Stimulated activated CD8-positive, alpha-beta memory T cell treated with anti-CD3 and anti-CD28 coated beads, Interleukin-4, amount 100 ng/mL, for 4 hours (primary cell): ENCODE data around the gene VMO1.

Experiments
- DNase-seq, 2 donors: peaks; one replicate each; pipeline ENCODE4 v3.0.0-alpha.2; 2020; ENCODE audit warnings: low read depth in 2 of 2, low spot score in 1 of 2

VMO1 gene

DNA sequence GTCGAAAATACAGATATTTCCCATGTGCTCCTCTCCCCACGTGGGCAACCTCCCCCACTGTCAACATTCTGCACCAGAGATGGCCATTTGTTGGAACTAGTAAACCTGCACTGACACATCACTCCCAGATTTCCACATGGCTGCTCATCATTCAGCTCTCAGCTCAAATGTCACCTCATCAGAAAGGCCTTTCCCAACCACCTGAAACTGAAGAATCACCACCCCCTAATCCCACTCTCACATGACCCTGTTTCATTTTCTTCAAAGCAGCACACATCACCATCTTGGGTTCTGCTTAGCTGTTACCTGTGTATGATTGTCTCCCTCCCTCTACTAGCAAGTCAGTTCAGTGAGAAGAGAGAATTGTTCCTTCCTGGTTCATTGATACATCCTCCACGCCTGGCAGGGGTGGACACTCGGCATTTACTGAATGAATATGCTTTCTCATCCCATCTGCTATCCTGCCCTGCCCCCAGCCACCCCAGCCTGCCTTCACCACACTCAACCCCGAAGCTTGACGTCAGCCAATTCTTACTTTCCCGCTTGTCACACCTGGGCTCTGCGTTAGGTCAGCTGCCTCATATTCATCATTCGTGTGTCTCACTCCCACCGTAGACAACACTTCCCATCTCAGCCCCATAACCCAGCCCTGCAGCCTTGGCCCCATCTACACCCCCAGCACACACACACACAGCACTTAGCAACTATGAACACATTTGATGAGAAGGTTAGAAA, 14.5 kb upstream of the VMO1 start:
- DNase-seq, result no peak

- no peak for DNase-seq
Observed at GRCh38 chr17:4796552-4796920, 10.4 kb upstream of the VMO1 start.

DNA sequence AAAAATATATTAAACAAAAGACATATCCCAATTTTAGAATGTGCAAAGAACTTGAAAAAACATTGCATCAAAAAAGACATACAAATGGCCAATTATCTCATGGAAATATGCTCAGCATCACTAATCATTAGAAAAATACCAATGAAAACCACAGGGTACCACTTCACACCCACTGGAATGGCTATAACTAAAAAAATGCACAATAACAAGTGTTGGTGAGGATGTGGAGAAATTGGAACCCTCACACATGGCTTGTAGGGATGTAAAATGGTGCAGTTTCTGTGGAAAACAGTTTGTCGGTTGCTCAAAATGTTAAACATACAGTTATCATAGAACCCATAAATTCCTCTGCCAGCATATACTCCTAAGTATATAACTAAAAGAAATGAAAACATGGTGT, 9.0 kb upstream of the VMO1 start:
- no peak for DNase-seq

- no peak for DNase-seq
Observed at GRCh38 chr17:4790705-4791088, 4.5 kb upstream of the VMO1 start.

DNA sequence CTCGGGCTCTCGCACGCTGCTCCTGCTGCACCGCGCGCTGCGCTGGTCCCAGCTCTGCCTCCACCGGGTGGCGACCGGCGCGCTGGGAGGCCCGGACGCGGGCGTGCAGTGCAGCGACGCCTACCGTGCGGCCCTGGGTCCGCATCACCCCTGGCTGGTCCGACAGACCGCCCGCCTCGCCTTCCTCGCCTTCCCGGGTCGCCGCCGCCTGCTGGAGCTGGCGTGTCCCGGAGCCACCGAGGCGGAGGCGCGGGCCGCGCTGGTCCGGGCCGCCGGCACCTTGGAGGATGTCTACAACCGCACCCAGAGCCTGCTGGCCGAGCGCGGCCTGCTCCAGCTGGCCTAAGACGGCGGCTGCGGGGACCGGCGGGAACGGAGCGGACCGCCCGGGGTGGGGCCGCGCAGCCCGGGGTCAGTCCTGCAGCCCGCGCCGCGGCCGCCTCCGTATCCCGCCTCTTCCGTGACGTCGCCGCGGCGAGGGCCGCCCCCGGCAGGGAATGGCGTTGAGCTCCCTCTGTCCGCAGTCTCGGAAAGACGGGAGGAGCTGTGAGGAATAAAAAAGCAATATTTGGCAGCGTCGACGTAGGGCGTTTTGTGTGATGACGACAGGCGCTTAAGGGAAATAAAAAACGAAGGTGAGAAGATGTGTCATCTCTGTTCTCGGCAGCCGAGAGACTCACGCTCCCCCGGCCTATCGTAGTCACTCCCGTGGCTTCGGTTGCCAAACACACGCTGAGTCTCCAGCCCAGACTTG, 4.0 kb upstream of the VMO1 start:
- peak; percentile 44 to 59 for DNase-seq

DNA sequence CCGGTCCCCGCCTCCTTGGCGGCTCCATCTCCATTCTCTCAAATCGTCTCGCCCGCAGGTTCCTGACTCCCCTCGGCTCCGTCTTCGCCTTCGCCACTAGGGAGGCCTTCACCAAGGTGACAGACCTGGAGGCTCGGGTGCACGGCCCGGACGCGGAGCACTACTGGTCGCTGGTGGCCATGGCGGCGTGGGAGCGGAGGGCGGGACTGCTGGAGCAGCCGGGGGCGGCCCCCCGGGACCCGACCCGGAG, 3.5 kb upstream of the VMO1 start:
- no peak for DNase-seq

DNA sequence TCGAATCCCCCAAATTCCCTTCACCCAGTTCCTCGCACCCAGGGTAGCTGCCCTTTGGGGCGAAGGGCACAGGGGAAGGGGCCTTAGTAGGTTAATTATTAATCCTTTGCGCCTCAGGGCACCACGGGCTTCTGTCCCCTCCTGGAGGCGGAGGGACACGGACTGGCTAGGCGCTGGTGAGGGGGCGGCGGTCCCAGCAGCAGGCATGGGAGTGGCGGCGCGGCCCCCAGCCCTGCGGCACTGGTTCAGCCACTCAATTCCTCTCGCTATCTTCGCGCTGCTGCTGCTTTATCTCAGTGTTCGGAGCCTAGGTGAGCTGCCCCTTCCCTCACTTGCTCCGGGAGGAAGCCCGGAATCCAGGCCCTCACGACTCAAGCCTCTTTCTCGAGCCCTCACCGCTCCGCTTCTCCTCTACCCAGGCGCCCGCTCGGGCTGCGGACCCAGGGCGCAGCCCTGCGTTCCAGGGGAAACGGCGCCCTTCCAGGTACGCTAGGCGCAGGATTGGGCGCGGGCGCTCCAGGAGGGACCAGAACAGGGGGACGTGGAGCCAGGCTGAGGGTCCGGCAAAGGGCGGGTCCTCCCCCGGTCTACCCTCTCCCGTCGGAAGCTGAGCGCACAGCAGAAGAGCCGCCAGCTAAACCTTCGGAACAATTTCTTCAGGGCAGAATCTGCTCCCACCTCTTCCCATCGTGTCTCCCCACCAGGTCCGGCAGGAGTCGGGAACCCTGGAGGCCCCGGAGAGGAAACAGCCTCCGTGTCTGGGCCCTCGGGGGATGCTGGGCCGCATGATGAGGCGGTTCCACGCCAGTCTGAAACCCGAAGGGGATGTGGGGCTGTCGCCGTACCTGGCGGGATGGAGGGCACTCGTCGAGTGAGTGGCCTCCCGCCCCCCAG, 2.9 kb upstream of the VMO1 start, which contains the start of gene GLTPD2:
GLTPD2 (plus strand) TSS at position 158 of the 894 bp plus-strand sequence; CDS start at position 206, 48 bp downstream.
- no peak for DNase-seq

DNA sequence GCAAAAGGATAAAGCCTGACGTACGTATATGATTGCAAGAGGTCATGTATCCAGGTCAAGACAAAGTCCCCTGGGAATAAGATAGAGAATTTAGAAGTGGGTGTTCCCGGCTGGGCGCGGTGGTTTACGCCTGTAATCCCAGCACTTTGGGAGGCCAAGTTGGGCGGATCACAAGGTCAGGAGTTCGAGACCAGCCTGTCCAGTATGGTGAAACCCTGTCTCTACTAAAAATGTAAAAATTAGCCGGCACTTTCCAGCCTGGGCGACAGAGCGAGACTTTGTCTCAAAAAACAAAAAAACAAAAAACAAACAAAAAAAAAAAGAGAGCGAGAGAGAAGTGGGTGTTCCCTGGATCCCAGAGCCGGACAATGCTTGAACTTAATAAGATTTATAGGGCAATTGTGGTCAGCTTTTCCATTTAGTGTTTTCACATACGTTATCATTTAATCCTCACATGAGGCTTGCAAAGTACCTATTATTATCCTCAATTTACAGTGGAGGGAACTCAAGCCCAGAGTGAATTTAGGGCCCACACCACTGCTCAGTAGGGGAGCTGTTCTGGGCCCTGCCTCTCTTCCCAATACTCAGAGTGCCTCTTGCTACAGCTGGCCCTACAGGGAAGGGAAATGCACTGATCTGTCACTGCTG, 2.1 kb upstream of the VMO1 start:
- no peak for DNase-seq

DNA sequence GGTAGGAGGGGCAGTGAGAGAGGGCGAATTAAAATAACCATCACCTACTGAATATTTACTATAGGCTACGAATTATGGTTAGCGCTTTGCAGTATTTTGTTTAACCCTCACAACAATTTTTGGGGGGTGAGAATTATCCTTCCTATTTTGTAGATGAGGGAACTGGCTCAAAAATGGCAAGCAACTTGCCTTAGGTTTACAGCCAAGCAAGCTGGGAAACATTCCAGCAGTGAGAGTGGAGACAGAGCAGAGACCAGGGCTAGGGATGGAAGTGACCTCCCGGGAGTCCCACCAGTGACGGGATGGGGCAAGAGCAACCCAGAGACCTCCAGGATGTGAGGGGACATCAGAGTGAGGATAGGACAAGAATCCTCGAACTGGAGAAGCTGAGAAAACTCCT, 352 bp upstream of the VMO1 start:
- no peak for DNase-seq

DNA sequence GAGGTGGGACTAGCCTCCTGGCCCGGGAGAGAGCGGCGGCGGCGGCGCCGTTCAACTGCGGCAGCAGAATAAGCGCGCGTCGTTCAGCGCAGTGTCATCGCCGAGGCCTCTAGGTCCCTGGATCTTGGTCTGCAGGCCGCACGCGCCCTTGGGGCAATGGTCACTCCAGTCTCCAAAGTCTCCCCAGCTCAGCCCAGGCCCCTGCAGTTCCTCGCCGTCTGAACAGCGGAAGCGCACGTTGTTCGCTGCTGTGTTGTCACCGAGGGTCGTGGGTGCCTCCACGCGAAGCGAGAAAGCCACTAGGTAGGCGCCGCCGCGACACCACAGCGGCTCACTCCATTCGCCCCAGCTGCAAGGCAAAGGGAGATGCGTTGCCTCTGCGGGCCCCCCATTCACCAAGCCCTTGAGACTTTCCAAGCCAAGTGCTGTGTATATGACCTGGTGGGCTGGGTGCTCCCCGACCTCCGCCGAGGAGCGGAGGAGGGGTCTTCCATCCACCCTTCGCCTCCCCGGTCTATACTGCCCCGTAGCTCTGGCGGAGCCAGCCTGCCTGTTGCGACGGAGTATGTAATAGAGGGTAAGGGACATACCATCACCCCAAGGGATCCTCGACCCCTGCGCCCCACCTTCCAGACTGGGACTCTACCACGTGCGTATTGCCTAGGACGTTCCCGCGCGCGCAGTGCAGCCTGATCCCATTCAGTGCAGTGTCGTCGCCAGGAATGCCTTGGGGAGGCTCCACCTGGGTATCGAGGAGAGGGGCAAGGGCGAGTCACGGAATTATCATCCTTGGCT, 656 bp downstream of the VMO1 start:
- DNase-seq, result no peak

DNA sequence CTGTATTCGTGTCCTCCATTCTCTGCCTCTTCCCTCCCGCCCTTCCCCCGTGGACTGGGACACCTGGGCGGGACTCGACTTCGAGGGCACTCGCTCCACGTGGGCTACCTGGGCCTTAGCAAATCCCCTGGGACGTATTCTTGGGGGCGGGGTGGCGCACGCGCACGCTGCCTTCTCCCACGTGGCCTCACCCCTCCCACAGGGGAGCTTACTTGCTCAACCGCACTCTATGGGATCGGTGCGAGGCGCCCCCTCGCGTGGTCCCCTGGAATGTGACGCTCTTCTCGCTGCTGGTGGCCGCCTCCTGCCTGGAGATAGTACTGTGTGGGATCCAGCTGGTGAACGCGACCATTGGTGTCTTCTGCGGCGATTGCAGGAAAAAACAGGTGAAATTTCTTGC, 3.5 kb downstream of the VMO1 start:
- no peak for DNase-seq

GRCh38 chr17:4780325-4780955, 5.7 kb downstream of the VMO1 start:
- no peak for DNase-seq

- DNase-seq, result no peak
Observed at GRCh38 chr17:4777969-4778760, 8.0 kb downstream of the VMO1 start.

DNA sequence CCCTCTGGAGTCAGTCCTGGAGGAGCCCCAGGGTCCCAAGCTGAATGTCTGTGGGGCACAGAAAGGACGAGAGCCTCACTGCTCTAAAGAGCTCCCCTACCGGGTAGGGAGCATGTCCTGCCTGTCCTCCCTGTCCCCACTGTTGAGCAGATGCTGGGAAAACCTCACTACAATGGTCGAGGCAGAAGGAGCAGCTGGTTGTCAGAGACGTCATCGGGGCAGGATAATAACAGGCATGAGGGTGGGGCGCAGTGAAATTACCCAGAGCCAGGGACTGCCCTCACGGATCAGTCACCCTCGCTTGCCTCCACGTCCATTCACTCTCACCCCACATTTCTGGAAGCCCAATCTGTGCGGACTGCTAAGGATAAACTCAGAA, 13.9 kb downstream of the VMO1 start:
- no peak for DNase-seq

DNA sequence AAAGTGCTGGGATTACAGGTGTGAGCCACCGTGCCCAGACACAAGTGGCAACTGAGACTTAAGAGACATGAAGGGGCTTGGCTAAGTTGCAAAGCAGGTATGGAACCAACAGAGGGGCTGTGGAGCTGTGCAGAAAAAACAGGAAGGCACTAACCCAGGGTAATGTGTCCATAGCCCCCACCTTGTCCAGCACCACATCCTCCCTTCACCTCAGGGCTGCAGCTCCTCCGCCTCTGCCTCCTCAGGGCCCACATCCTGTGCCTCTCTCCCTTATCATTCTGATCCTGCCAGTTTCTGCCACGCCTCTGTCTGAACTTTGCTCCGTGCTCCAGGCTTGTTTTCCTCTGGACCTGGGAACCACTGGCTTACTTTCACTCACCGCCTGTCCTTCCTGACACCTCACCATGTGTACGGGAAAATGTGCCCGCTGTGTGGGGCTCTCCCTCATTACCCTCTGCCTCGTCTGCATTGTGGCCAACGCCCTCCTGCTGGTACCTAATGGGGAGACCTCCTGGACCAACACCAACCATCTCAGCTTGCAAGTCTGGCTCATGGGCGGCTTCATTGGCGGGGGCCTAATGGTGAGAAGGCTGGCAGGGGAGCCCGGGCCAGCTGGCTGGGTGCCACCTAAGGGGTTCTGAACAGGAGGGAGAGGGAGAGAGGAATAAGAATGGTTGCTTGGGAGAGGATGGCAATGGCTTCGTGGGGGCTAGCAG, 14.5 kb downstream of the VMO1 start, which contains the start of gene TM4SF5:
TM4SF5 (plus strand) TSS at position 368 of the 716 bp plus-strand sequence; CDS start at position 405, 37 bp downstream.
- DNase-seq, result no peak

DNA sequence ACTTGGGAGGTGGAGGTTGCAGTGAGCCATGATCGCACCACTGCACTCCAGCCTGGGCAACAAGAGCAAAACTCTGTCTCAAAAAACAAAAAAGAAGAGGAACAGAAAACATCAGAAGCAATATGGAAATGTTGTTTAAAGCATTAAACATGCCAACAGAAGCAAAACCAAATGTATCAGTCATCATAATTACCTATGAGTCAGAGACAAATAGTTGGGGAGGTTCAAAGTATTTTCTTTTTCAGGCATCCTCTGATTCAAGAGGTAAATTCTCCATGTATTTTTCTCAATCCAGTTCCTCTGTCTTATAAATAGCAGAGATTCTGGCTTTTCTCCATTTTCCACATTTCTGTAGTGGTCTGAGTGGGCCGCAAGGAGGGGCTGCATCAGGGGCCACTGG, 16.5 kb downstream of the VMO1 start:
- DNase-seq, result no peak

DNA sequence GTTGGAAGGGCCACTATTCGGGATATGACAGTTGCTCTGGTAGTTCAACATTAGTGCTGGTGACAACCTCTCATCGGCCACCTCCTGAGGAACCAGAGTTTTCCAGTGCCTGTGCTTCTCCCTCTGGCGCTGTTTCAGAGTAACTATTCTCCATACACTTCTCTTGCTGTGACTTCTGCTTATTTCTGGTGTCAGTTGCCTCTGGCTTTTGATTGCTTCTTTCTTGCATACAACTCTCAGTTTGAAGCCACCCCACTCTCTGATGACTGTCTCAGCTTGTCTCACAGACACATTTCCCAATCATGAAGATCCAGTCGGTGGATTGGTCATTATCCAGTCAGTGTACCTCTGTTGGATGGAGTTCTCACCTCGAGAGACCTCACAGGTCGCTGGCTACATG, 17.9 kb downstream of the VMO1 start:
- DNase-seq, result no peak

DNA sequence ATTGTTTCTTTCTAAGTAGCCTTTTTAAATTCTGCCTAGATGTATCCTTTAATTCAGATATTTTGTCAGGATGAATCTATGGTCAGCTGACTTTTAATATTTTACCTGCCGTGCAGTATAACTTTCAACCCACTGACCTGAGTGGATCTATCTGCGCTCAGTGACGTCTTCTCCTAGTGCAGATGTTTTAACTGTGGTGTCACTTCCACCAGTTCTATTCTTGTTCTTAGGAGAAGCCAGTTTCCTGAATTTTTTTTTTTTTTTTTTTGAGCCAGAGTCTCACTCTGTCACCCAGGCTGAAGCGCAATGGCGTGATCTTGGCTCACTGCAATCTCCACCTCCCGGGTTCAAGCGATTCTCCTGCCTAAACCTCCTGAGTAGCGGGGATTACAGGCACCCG, 19.4 kb downstream of the VMO1 start:
- no peak for DNase-seq

DNA sequence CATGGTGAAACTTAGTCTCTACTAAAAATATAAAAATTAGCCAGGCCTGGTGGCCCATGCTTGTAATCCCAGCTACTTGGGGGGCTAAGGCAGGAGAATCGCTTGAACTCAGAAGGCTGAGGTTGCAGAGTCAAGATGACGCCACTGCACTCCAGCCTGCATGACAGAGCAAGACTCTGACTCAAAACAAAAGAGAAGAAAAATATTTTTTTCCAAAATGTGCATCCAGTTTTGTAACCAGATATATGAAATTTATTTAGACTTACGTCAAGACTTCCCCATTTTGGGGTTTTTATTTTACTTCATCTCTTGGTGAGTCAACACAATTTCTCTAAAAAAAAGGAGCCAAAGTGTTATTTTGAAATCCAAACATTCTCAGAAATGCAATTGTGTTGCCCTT, 20.0 kb downstream of the VMO1 start:
- no peak for DNase-seq
